Upper lobe of left lung (tissue), 4 donors: Measurements from ENCODE around the gene AMACR.

Source experiments
- EP300 ChIP-seq, 4 donors: sonication (generic); formaldehyde crosslinking; IDR thresholded peaks; one replicate each; pipeline ENCODE4 v1.5.1; 2017; ENCODE audit warnings: antibody characterized with exemption in 4 of 4, control low read depth in 2 of 4
- POLR2A ChIP-seq, 4 donors: fragments of 450-650 bp; IDR thresholded peaks; one replicate each; pipeline ENCODE4 v1.5.1; 2016 to 2017; ENCODE audit warnings: antibody characterized with exemption in 4 of 4, mild to moderate bottlenecking in 2 of 4
- POLR2AphosphoS5 ChIP-seq, 2 donors: sonication (generic); formaldehyde crosslinking; IDR thresholded peaks; one replicate each; pipeline ENCODE4 v1.5.1; 2017; ENCODE audit warnings: antibody characterized with exemption in 2 of 2
- TF ChIP-seq, protein P1 (sequence below), 6 experiments: fragments of 450-650 bp in 4 of 6; fragments of 200-600 bp in 2 of 6; sonication (generic) in 2 of 6; IDR thresholded peaks; one replicate each; pipeline ENCODE4 v1.5.1; 2016 to 2019; ENCODE audit warnings: antibody characterized with exemption in 6 of 6

DNA sequence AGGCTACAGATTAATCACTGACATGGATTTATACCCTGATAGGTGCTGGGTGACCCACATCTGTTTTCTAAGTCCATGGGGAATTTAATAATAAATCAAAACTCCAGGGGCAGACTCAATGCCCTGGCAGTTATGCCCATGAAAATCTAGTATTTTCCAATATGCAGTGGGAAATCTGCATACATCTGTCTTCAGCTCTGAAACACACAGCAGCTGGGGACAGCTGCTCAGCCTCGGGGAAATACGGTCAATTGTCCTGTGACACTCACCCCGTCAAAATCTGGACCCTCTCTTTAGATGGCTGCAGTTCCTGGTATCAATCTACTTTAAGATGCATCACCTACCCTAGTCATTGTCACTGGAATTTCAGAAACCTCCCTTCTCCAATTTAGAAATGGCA, 47.8 kb upstream of the AMACR start:
- TF ChIP-seq, protein P1, sequence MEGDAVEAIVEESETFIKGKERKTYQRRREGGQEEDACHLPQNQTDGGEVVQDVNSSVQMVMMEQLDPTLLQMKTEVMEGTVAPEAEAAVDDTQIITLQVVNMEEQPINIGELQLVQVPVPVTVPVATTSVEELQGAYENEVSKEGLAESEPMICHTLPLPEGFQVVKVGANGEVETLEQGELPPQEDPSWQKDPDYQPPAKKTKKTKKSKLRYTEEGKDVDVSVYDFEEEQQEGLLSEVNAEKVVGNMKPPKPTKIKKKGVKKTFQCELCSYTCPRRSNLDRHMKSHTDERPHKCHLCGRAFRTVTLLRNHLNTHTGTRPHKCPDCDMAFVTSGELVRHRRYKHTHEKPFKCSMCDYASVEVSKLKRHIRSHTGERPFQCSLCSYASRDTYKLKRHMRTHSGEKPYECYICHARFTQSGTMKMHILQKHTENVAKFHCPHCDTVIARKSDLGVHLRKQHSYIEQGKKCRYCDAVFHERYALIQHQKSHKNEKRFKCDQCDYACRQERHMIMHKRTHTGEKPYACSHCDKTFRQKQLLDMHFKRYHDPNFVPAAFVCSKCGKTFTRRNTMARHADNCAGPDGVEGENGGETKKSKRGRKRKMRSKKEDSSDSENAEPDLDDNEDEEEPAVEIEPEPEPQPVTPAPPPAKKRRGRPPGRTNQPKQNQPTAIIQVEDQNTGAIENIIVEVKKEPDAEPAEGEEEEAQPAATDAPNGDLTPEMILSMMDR (IDR thresholded peaks at IDR 0.05), result no peak
- TF ChIP-seq POLR2AphosphoS5 (IDR thresholded peaks at IDR 0.05) (no peak), POLR2A (IDR thresholded peaks at IDR 0.05) (no peak), EP300 (IDR thresholded peaks at IDR 0.05) (no peak)
